HepG2 (cell line): ENCODE measurements around the gene MAN1A2. TPM values are rescaled to one million over a fixed set of nuclear protein-coding genes. Genes with fewer than 3 reads are reported as not detected.

Experiments used
- ATAC-seq: fragments of 200-7000 bp; cut with Tn5 transposase; 3 replicates; pipeline ENCODE4 v1.9.1; 2020; ENCODE audit warnings: mild to moderate bottlenecking, moderate library complexity
- BruUV-seq: library from RNA; stranded (reverse); fragments of 400-500 nt; replicated peaks from 2 replicates; lab custom pipeline; 2021; lab: Mats Ljungman, UMichigan
- CTCF ChIA-PET: fragments of 300-600 bp; formaldehyde crosslinking; extraction: SDS; loops from one replicate; lab custom pipeline; 2021; ENCODE audit warnings: low total read pairs, inconsistent platforms, low intra/inter-chr PET ratio; lab: Yijun Ruan, JAX
- POLR2A ChIA-PET: fragments of 350-600 bp; sonication (Branson Sonifier 250); formaldehyde crosslinking; loops from one replicate; lab custom pipeline; 2020; ENCODE audit warnings: antibody characterized with exemption, inconsistent platforms; lab: Yijun Ruan, JAX
- DNase-seq: peaks from one replicate; pipeline ENCODE4 v3.0.0-alpha.2; 2015; ENCODE audit warnings: low spot score
- FAIRE-seq: peaks from 3 replicates; lab custom pipeline; 2011; peaks lifted over from hg19 to GRCh38; lab: Jason Lieb, UNC
- H2AFZ ChIP-seq: one replicate; pipeline ENCODE4 v1.6.1; 2011; ENCODE audit warnings: low read length, inconsistent platforms
- H3K27ac ChIP-seq: fragments of 300-600 bp; 3 replicates; pipeline ENCODE4 v1.8.0; 2011; ENCODE audit warnings: mixed run types, mild to moderate bottlenecking, mixed read lengths, low read length, inconsistent platforms; ENCODE audit not compliant: insufficient read depth; ENCODE audit errors: extremely low read length
- H3K27me3 ChIP-seq, 2 experiments: fragments of 200-600 bp in 1 of 2; 2 replicates in 1 of 2; 3 replicates in 1 of 2; pipeline versions ENCODE4 v1.6.0 to v1.8.0; 2011; ENCODE audit warnings: low read length in 2 of 2, mild to moderate bottlenecking in 2 of 2, moderate library complexity in 2 of 2, inconsistent platforms in 1 of 2; ENCODE audit not compliant: insufficient read depth in 2 of 2, control insufficient read depth in 1 of 2
- H3K36me3 ChIP-seq, 2 experiments: fragments of 200-600 bp in 1 of 2; replicated peaks in 1 of 2; 2 replicates in 1 of 2; 3 replicates in 1 of 2; pipeline versions ENCODE4 v1.5.1 to v1.8.0; 2011; ENCODE audit warnings: low read length in 2 of 2, inconsistent platforms in 1 of 2; ENCODE audit not compliant: insufficient read depth in 2 of 2, control insufficient read depth in 1 of 2
- H3K4me1 ChIP-seq: 2 replicates; pipeline ENCODE4 v1.5.1; 2012; ENCODE audit warnings: low read length, inconsistent platforms; ENCODE audit not compliant: insufficient read depth
- H3K4me2 ChIP-seq: 2 replicates; pipeline ENCODE4 v1.6.0; 2011; ENCODE audit warnings: low read depth, low read length, inconsistent platforms
- H3K4me3 ChIP-seq, 3 experiments: fragments of 200-600 bp in 1 of 3; sonication (generic), shearing (Covaris generic) in 1 of 3; replicated peaks in 1 of 3; 2 replicates each; pipeline ENCODE4 v1.5.1; 2011 to 2016; ENCODE audit warnings: low read length in 3 of 3, inconsistent platforms in 2 of 3, low read depth in 2 of 3, mild to moderate bottlenecking in 2 of 3, control low read depth in 1 of 3, mixed read lengths in 1 of 3; ENCODE audit not compliant: insufficient read depth in 1 of 3
- H3K79me2 ChIP-seq: one replicate; pipeline ENCODE4 v1.6.1; 2011; ENCODE audit warnings: low read length, inconsistent platforms; ENCODE audit not compliant: insufficient read depth
- H3K9ac ChIP-seq: 2 replicates; pipeline ENCODE4 v1.6.0; 2011; ENCODE audit warnings: mild to moderate bottlenecking, low read depth, low read length, inconsistent platforms; ENCODE audit not compliant: insufficient read depth
- H3K9me3 ChIP-seq: 2 replicates; pipeline ENCODE4 v1.5.1; 2012; ENCODE audit warnings: mild to moderate bottlenecking, low read length
- H4K20me1 ChIP-seq: 2 replicates; pipeline ENCODE4 v1.6.0; 2011; ENCODE audit warnings: inconsistent platforms, mild to moderate bottlenecking, low read length, moderate library complexity; ENCODE audit not compliant: insufficient read depth
- ADNP ChIP-seq: sonication (generic); formaldehyde crosslinking; IDR thresholded peaks from 2 replicates; pipeline ENCODE4 v1.4.0; 2020; ENCODE audit warnings: missing genetic modification reagents
- ASH2L ChIP-seq: fragments of 300-600, 200-600 bp; sonication (generic); IDR thresholded peaks from 2 replicates; pipeline ENCODE4 v1.7.0; 2017; ENCODE audit warnings: low read depth, mild to moderate bottlenecking, moderate library complexity, mixed read lengths, low read length; ENCODE audit not compliant: insufficient read length
- CEBPB ChIP-seq: IDR thresholded peaks from 2 replicates; pipeline ENCODE4 v1.6.1; 2011; ENCODE audit warnings: low read depth, low read length, improper control_type of control experiment, borderline replicate concordance
- CHD4 ChIP-seq: fragments of 200-600 bp; sonication (generic); IDR thresholded peaks from 2 replicates; pipeline ENCODE4 v1.7.0; 2017; ENCODE audit warnings: mild to moderate bottlenecking, low read length, borderline replicate concordance
- HMG20B ChIP-seq: conservative IDR thresholded peaks from 2 replicates; pipeline ENCODE4 v1.6.1; 2016; ENCODE audit warnings: missing genetic modification reagents, missing compliant biosample characterization
- HNF4G ChIP-seq, 2 experiments: sonication (generic) in 1 of 2; formaldehyde crosslinking in 1 of 2; IDR thresholded peaks; 2 replicates each; pipeline versions ENCODE4 v1.4.0 to v1.6.1; 2011 to 2020; ENCODE audit warnings: borderline replicate concordance in 2 of 2, low read depth in 2 of 2, mild to moderate bottlenecking in 2 of 2, low read length in 1 of 2, missing genetic modification reagents in 1 of 2, moderate library complexity in 1 of 2
- SRSF1 ChIP-seq: fragments of 200-400 bp; formaldehyde crosslinking; optimal IDR thresholded peaks from 2 replicates; pipeline ENCODE3; 2017; ENCODE audit warnings: mild to moderate bottlenecking, low read depth, low read length, moderate library complexity
- ZBTB20 ChIP-seq: sonication (generic); formaldehyde crosslinking; IDR thresholded peaks from 2 replicates; pipeline ENCODE4 v1.8.1; 2023; ENCODE audit warnings: missing genetic modification reagents, low read depth, mild to moderate bottlenecking, borderline replicate concordance
- ZMYM4 ChIP-seq: sonication (generic); formaldehyde crosslinking; IDR thresholded peaks from 2 replicates; pipeline ENCODE4 v1.8.1; 2023; ENCODE audit warnings: mild to moderate bottlenecking, missing genetic modification reagents
- ZNF264 ChIP-seq: sonication (generic); formaldehyde crosslinking; IDR thresholded peaks from 2 replicates; pipeline ENCODE4 v1.4.0; 2020; ENCODE audit warnings: missing genetic modification reagents
- ZNF446 ChIP-seq: sonication (generic); formaldehyde crosslinking; IDR thresholded peaks from 2 replicates; pipeline ENCODE4 v1.5.0; 2020; ENCODE audit warnings: mild to moderate bottlenecking, missing genetic modification reagents
- ZNF569 ChIP-seq: sonication (generic); formaldehyde crosslinking; IDR thresholded peaks from 2 replicates; pipeline ENCODE4 v1.5.0; 2020; ENCODE audit warnings: mild to moderate bottlenecking, missing genetic modification reagents, moderate library complexity, borderline replicate concordance
- ZNF598 ChIP-seq: sonication (generic); formaldehyde crosslinking; IDR thresholded peaks from 2 replicates; pipeline ENCODE4 v1.5.1; 2020; ENCODE audit warnings: mild to moderate bottlenecking, missing genetic modification reagents, borderline replicate concordance
- ZNF607 ChIP-seq: sonication (generic); formaldehyde crosslinking; IDR thresholded peaks from 2 replicates; pipeline ENCODE4 v1.5.1; 2020; ENCODE audit warnings: missing genetic modification reagents, mild to moderate bottlenecking, borderline replicate concordance
- ZNF619 ChIP-seq: sonication (generic); formaldehyde crosslinking; IDR thresholded peaks from 2 replicates; pipeline ENCODE4 v1.4.0; 2020; ENCODE audit warnings: mild to moderate bottlenecking, missing genetic modification reagents
- ZNF644 ChIP-seq: IDR thresholded peaks from 2 replicates; pipeline ENCODE4 v1.6.1; 2016; ENCODE audit warnings: low read depth
- ZNF75D ChIP-seq: sonication (generic); formaldehyde crosslinking; IDR thresholded peaks from 2 replicates; pipeline ENCODE4 v1.8.1; 2023; ENCODE audit warnings: missing genetic modification reagents, mild to moderate bottlenecking, borderline replicate concordance
- WGBS: methylation state at CpG from one replicate; pipeline ENCODE4 v1.1.6; 2017; ENCODE audit warnings: low lambda C conversion rate; 5-methylcytosine and 5-hydroxymethylcytosine counted together
- in situ Hi-C: cut with HindIII; loops from 2 replicates; pipeline ENCODE4 v1.10.0; 2017; ENCODE audit warnings: low pct_unique_long_range_greater_than_20kb; ENCODE audit not compliant: extremely low pct_ligation_motif_present
- intact Hi-C: fragments of 100-400 bp; cut with micrococcal nuclease; formaldehyde crosslinking; loops from one replicate; pipeline ENCODE4 v1.10.0; 2022; ENCODE audit not compliant: unreplicated experiment
- polyA plus RNA-seq, 8 experiments: library from polyadenylated mRNA; depleted of rRNA in 3 of 8; stranded (reverse) in 7 of 8; unstranded in 1 of 8; fragments of >200 nt; fragmentation: Illumina TruSeq in 4 of 8; extraction: Trizol in 4 of 8; gene quantifications; 2 replicates each; pipeline versions ENCODE4 v1.2.1 to v1.2.3, GENCODE V29; 2011 to 2016; ENCODE audit warnings: low read depth in 4 of 8, missing spikeins in 1 of 8, mixed read lengths in 1 of 8; ENCODE audit not compliant: insufficient read depth in 1 of 8
- total RNA-seq, 5 experiments: library from RNA; depleted of rRNA; stranded (reverse); fragments of >200 nt; fragmentation: Illumina TruSeq; extraction: Trizol; gene quantifications; 2 replicates each; pipeline ENCODE4 v1.2.3, GENCODE V29; 2016; ENCODE audit warnings: low read depth in 1 of 5
- TF ChIP-seq, protein P1 (sequence below): conservative IDR thresholded peaks from 2 replicates; pipeline ENCODE4 v1.6.1; 2018; ENCODE audit warnings: missing genetic modification reagents

MAN1A2 gene
- total and polyA plus RNA-seq, 2 of the 13 experiments (the other 11 are each of a cell fraction or from before 2014, with no cell fraction given), result 8.0 to 19.9 TPM

DNA sequence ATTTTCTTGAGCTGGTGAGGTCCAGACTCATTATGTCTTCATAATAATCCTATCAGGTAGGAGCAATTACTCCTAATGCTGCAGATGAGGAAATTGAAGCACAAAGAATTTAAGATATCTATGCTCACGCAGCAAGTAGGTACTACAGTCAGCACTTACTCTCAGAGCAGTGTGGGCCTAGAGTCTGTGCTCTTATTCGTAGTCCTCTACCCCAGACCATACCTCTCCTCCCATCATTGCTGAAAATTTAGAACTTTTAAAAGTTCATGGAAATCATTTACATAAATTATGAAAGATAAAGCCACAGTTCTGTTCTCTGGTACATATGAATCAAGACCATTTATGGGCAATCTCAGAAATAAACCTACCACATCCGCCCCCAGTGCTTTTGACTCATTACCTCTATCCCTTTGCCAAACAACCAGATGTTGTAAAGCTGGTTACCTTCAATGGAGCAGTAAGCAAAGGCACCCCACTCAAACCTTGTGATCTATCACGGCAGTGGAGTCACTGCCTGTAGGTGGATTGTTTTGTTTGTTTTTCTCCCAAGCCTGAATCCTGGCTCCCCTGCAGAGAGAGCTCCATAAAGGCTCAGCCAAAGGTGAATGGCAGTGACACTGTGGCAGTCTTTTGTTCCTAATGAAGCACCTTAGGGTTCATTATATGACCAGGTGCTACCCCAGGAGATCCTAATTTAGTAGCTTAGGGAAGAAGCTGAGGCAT, 20.9 kb upstream of the MAN1A2 start:
- WGBS, result 41% methylated on average over 4 of the region's 4 CpGs
- in situ Hi-C loops (no loop called here), intact Hi-C loops (loop anchor here (10.0 kb wide), 1 partner anchor 62 kb away; no protein-coding TSS in a partner anchor)
- FAIRE-seq, result no peak
- no peaks in the 10 kb centered on the region for H3K79me2 ChIP-seq
- DNase-seq, result no peak
- H2AFZ ChIP-seq, result no peak overlapping the region
- no peaks in the 10 kb centered on the region for H3K9me3 ChIP-seq
- H3K27ac ChIP-seq, result no peak overlapping the region
- TF ChIP-seq ZMYM4 (CRISPR knock-in tag) (no peak), ZNF75D (CRISPR knock-in tag) (no peak), HMG20B (no peak)
- no peak for ATAC-seq
- CTCF ChIA-PET, result no interaction called here
- H3K36me3 ChIP-seq, result no peaks in the 10 kb centered on the region
- peaks cover 0 to 5% of the 10 kb centered on the region in 2 experiments; a peak in 2 of 5 replicates for H3K27me3 ChIP-seq
- H3K9ac ChIP-seq, result no peak overlapping the region
- POLR2A ChIA-PET, result no interaction called here
- H3K4me1 ChIP-seq, result peaks cover 9% of the 10 kb centered on the region
- no peaks in the 10 kb centered on the region for H4K20me1 ChIP-seq
- BruUV-seq, result no TSS peak
- H3K4me3 ChIP-seq, result no peak overlapping the region
- H3K4me2 ChIP-seq, result no peak overlapping the region

DNA sequence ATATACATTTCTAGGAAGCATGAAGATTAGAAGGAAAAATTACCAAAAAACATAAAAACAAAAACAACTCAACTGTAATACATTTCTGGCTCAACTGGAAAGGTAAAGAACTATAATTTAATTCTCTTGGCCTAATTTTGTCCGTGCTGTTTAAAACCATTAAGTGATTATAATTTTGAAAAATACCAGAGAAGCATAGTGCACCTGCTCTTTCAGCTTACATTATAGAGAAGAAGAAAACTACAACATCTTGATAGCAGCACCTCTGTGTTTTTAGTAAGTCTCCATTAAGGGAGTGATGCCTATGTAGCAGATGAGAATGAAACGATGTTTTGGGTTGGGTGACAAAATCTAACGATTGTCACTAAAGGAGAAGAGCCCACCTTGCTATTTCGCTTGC, 19.3 kb upstream of the MAN1A2 start:
- FAIRE-seq (no peak), DNase-seq (no peak), ATAC-seq (no peak)
- H3K79me2 ChIP-seq, result no peaks in the 10 kb centered on the region
- no peaks in the 10 kb centered on the region for H3K9me3 ChIP-seq
- in situ Hi-C loops, result no loop called here
- BruUV-seq, result no TSS peak
- H3K36me3 ChIP-seq, result no peaks in the 10 kb centered on the region
- intact Hi-C loops, result loop anchor here (10.0 kb wide), 1 partner anchor 63 kb away; no protein-coding TSS in a partner anchor
- no peak overlapping the region for H3K9ac ChIP-seq
- no peak overlapping the region for H3K27ac ChIP-seq
- 6% methylated on average over 4 of the region's 4 CpGs for WGBS
- CTCF ChIA-PET, result no interaction called here
- no peak overlapping the region for H2AFZ ChIP-seq
- peaks cover 9% of the 10 kb centered on the region for H3K4me1 ChIP-seq
- no peak overlapping the region for H3K4me2 ChIP-seq
- H3K4me3 ChIP-seq, result no peak overlapping the region
- H3K27me3 ChIP-seq, result peaks cover 0 to 5% of the 10 kb centered on the region in 2 experiments; a peak in 2 of 5 replicates
- POLR2A ChIA-PET, result no interaction called here
- H4K20me1 ChIP-seq, result no peaks in the 10 kb centered on the region
- TF ChIP-seq ZNF598 (no peak), ZNF619 (CRISPR knock-in tag) (no peak), ZBTB20 (CRISPR knock-in tag) (no peak), ASH2L (no peak), ZNF569 (CRISPR knock-in tag) (no peak), SRSF1 (no peak), HNF4G (IDR thresholded peaks at IDR 0.05; ENCODE audit: borderline replicate concordance, low read depth, low read length) (no peak), HNF4G (CRISPR knock-in tag; IDR thresholded peaks at IDR 0.05; ENCODE audit: borderline replicate concordance, low read depth) (no peak), ZNF264 (CRISPR knock-in tag) (no peak), ZNF644 (CRISPR knock-in tag) (no peak), ADNP (CRISPR knock-in tag) (no peak), CEBPB (no peak), CHD4 (no peak), ZNF607 (CRISPR knock-in tag) (no peak), ZNF446 (no peak)
- TF ChIP-seq, protein P1, sequence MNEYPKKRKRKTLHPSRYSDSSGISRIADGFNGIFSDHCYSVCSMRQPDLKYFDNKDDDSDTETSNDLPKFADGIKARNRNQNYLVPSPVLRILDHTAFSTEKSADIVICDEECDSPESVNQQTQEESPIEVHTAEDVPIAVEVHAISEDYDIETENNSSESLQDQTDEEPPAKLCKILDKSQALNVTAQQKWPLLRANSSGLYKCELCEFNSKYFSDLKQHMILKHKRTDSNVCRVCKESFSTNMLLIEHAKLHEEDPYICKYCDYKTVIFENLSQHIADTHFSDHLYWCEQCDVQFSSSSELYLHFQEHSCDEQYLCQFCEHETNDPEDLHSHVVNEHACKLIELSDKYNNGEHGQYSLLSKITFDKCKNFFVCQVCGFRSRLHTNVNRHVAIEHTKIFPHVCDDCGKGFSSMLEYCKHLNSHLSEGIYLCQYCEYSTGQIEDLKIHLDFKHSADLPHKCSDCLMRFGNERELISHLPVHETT (CRISPR knock-in tag), result no peak
